Bronchial epithelial cell (primary cell): ENCODE results near the gene KCNQ1OT1. TPM values are rescaled to one million over a fixed set of nuclear protein-coding genes. Genes with fewer than 3 reads are reported as not detected.

Experiments
- DNase-seq: peaks from one replicate; pipeline ENCODE4 v3.0.0-alpha.2; 2010; ENCODE audit warnings: low read depth
- FAIRE-seq: peaks from 2 replicates; lab custom pipeline; 2011; peaks lifted over from hg19 to GRCh38; lab: Jason Lieb, UNC
- H3K27me3 ChIP-seq: 2 replicates; pipeline ENCODE4 v1.5.1; 2011; ENCODE audit warnings: low read length; ENCODE audit not compliant: control insufficient read depth, insufficient read depth
- H3K36me3 ChIP-seq: 2 replicates; pipeline ENCODE4 v1.5.1; 2011; ENCODE audit warnings: low read length; ENCODE audit not compliant: control insufficient read depth, insufficient read depth
- H3K4me3 ChIP-seq: 2 replicates; pipeline ENCODE4 v1.5.1; 2011; ENCODE audit warnings: mild to moderate bottlenecking, low read depth, low read length, control low read depth
- total RNA-seq: library from RNA; depleted of rRNA; stranded (reverse); fragments of >200 nt; gene quantifications from 2 replicates; pipeline ENCODE4 v1.2.1, GENCODE V29; 2014
- TF ChIP-seq, protein P1 (sequence below): IDR thresholded peaks from 2 replicates; pipeline ENCODE4 v1.5.1; 2011; ENCODE audit warnings: mild to moderate bottlenecking, moderate library complexity, low read length, control low read depth, inconsistent platforms; ENCODE audit not compliant: insufficient read depth, severe bottlenecking

Gene KCNQ1OT1
- total RNA-seq, 1 donor from 2014 or later = 0.53 TPM

DNA sequence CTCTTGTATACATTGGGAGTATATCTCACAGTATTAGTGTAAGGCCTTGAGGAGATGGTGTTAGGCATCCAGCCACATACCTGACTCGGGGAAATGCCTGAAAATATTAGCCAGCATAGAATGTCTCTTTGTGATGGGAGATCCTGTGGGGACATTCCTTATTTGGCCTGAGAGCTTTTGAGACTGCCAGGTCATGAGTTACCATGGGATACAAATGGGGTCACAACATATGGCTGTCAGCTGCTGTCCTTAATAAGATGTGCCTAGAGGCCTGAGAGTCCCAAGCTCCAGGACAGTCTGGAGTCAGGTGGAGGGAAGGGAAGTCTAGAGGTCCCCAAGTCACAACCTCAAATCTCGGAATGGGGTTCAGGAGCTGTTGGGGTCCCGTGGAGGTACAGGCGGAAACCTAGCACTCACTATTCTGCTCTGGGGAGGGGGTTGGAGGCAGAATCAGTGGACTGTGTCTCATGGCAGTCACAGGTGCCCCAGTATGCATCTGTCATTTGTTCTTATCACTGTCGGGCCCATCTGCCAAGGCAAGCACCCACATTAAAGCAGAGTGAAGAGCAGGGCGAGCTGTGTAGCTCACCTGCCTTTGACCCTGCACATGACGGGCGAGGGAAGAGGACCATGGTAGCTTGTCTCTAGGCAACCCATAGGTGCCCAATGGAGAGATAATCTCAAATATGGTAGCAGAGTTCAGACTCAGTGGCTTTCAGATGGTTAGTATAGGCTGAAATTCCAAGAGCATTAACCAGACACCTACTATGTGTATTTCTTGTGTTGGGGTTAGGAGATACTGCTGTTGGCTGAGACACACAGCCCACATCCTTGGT lies 29.9 kb downstream of the KCNQ1OT1 start:
- no peak for DNase-seq
- no peaks in the 10 kb centered on the region for H3K27me3 ChIP-seq
- TF ChIP-seq, protein P1, sequence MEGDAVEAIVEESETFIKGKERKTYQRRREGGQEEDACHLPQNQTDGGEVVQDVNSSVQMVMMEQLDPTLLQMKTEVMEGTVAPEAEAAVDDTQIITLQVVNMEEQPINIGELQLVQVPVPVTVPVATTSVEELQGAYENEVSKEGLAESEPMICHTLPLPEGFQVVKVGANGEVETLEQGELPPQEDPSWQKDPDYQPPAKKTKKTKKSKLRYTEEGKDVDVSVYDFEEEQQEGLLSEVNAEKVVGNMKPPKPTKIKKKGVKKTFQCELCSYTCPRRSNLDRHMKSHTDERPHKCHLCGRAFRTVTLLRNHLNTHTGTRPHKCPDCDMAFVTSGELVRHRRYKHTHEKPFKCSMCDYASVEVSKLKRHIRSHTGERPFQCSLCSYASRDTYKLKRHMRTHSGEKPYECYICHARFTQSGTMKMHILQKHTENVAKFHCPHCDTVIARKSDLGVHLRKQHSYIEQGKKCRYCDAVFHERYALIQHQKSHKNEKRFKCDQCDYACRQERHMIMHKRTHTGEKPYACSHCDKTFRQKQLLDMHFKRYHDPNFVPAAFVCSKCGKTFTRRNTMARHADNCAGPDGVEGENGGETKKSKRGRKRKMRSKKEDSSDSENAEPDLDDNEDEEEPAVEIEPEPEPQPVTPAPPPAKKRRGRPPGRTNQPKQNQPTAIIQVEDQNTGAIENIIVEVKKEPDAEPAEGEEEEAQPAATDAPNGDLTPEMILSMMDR = no peak

DNA sequence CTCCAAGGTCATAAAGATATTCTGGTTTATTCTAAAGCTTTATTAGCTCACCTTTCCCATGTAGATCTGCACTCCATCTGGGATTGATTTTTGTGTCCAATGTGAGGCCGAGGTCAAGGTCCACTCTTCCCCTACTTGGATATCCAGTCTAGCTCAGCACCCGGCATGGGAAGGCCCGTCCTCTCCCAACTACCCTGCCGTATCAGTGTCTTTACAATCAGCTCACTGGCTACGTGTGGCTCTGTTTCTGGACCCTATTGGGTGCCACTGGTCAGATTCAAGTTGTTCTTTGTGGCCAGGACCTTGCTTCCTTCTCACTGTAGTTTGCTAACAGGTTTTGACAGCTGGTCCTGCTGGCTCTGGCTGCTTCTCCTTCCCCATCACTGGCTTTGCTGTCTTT lies 30.9 kb downstream of the KCNQ1OT1 start:
- Histone ChIP-seq H3K4me3 (no peak overlapping the region), H3K36me3 (no peaks in the 10 kb centered on the region), H3K27me3 (no peaks in the 10 kb centered on the region)
- no peak for FAIRE-seq
- TF ChIP-seq, protein P1 = no peak
- no peak for DNase-seq

More for the DNA sequence above, 29.9 kb downstream of the KCNQ1OT1 start:
- Histone ChIP-seq H3K36me3 (no peaks in the 10 kb centered on the region), H3K4me3 (no peak overlapping the region)
- FAIRE-seq = no peak

DNA sequence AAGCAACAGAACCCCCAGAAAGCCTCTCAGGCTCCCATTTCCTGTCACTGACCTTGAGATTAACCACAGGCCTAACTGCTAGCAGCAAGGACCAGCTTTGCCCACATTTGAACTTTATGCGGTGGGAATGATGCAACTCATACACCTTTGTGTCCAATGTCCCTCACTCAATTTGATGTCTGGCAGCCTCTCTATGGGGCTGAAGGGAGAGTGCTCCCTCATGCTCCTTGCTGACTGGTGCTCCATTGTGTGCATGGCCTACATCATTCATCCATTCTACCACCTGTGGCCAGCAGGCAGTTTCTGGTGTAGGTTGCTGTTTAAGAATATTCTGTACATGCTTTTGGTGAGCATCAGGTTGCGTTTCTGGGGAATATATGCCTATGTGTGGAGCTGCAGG lies 31.9 kb downstream of the KCNQ1OT1 start:
- FAIRE-seq (no peak), DNase-seq (no peak)
- TF ChIP-seq, protein P1 = no peak
- Histone ChIP-seq H3K4me3 (no peak overlapping the region), H3K36me3 (no peaks in the 10 kb centered on the region), H3K27me3 (no peaks in the 10 kb centered on the region)

DNA sequence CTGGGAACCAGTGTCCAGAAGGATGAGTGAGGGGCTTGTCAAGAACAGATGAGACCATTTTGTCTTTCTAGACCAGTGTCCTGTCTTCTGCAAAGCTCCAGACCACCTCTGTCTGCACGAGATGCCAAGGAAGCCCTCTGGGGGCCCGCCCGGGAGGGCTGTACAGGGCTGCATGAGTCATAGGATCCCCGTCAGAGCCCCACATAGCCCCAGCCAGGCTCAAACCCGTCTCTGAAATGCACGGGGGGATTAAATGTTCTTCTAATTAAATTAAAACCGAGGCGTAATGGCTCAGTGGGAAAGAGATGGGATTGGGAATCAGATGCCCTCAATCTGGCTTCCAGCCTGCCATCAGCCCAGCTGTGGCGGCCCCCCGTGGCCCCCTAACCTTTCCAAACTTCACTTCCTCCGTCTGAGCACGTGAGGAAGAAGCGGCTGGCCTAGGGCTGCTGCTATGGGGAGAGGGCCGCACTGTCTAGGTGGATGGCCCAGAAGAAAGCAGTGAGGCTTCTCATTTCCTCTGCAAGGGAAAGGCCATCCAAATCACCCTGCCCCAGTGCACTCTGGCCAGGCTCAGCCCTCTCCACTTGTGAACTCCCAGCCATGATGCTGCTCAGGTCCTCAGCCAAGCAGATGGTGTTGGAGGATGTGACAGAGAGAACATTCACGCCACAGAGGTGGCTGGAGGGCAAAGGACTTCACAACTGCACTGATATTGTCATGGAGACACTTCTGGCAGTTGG lies 32.8 kb downstream of the KCNQ1OT1 start:
- H3K4me3 ChIP-seq = no peak overlapping the region
- DNase-seq = no peak
- H3K36me3 ChIP-seq = no peaks in the 10 kb centered on the region
- no peak for FAIRE-seq
- H3K27me3 ChIP-seq = no peaks in the 10 kb centered on the region
- TF ChIP-seq, protein P1 = no peak

DNA sequence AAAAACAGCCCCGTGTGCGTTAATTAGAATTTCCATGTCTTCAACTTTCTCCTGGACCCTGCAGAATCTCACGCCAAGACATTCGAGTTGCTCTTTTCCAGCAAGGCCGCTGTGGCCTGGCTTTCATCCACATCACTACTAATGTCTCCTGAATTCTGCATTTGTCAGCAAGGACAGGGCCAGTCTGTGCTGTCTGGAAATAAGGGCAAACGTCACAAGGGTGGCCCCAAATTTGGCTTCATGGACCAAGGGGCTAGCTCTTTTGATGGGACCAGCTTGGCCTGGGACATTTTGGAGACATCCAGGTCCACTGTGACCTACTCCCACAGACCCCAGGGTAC lies 33.4 kb downstream of the KCNQ1OT1 start:
- DNase-seq = no peak
- FAIRE-seq = no peak

More for the DNA sequence above, 33.4 kb downstream of the KCNQ1OT1 start:
- Histone ChIP-seq H3K36me3 (no peaks in the 10 kb centered on the region), H3K27me3 (no peaks in the 10 kb centered on the region), H3K4me3 (no peak overlapping the region)
- TF ChIP-seq, protein P1 = no peak
